GM12875 (cell line): ENCODE results near the gene SLC22A3.
"Not testable (repeated sequence)": the region's sequence is repeated elsewhere in the genome, so short reads cannot be mapped to it uniquely, and the experiment has no call there.

Experiments used
- H3K4me3 ChIP-seq: one replicate; pipeline ENCODE4 v1.5.1; 2011; ENCODE audit warnings: low read depth, low read length, control low read depth
- TF ChIP-seq, protein P1 (sequence below): IDR thresholded peaks from 2 replicates; pipeline ENCODE4 v1.5.1; 2011; ENCODE audit warnings: low read depth, mild to moderate bottlenecking, control low read depth, inconsistent platforms, low read length, moderate library complexity, borderline replicate concordance; ENCODE audit not compliant: insufficient read depth

SLC22A3 gene

GRCh38 chr6:160368670-160369069, 20.5 kb downstream of the SLC22A3 start:
- TF ChIP-seq, protein P1, sequence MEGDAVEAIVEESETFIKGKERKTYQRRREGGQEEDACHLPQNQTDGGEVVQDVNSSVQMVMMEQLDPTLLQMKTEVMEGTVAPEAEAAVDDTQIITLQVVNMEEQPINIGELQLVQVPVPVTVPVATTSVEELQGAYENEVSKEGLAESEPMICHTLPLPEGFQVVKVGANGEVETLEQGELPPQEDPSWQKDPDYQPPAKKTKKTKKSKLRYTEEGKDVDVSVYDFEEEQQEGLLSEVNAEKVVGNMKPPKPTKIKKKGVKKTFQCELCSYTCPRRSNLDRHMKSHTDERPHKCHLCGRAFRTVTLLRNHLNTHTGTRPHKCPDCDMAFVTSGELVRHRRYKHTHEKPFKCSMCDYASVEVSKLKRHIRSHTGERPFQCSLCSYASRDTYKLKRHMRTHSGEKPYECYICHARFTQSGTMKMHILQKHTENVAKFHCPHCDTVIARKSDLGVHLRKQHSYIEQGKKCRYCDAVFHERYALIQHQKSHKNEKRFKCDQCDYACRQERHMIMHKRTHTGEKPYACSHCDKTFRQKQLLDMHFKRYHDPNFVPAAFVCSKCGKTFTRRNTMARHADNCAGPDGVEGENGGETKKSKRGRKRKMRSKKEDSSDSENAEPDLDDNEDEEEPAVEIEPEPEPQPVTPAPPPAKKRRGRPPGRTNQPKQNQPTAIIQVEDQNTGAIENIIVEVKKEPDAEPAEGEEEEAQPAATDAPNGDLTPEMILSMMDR, result no peak

DNA sequence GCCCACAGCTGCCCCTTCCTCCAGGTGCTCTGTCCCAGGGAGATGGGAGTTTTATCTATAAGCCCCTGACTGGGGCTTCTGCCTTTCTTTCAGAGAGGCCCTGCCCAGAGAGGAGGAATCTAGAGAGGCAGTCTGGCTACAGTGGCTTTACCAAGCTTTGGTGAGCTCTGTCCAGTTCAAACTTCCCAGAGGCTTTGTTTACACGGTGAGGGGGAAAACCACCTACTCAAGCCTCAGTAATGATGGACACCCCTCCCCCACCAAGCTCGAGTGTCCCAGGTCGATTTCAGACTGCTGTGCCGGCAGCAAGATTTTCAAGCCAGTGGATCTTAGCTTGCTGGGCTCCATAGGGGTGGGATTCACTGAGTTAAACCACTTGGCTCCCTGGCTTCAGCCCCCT, 25.4 kb downstream of the SLC22A3 start:
- H3K4me3 ChIP-seq, result not testable (repeated sequence)

More at GRCh38 chr6:160368670-160369069, 20.5 kb downstream of the SLC22A3 start:
- no peak overlapping the region for H3K4me3 ChIP-seq

- H3K4me3 ChIP-seq, result no peak overlapping the region
- TF ChIP-seq, protein P1, result no peak
These were observed 26.8 kb downstream of the SLC22A3 start for GRCh38 chr6:160374836-160375560.

DNA sequence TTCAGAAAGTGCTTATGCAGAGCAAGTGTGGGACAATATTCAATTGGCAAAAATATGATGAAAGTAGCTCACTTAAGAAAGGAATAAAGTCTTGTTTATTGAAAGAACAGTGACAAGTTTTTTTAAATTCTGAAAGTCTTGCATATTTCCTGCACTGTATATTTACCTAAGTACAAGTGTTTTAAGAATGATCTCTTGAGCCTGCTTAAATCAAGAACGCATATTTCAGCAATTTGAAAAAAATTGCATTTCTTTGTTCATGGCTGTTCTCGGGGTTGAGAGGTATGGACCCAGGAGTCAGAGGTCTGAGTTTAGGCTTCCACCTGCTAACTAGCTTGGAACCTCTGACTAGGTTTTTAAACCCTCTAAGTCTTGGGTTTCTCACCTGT, 27.4 kb downstream of the SLC22A3 start:
- TF ChIP-seq, protein P1, result no peak
- no peak overlapping the region for H3K4me3 ChIP-seq

- TF ChIP-seq, protein P1, result no peak
- H3K4me3 ChIP-seq, result no peak overlapping the region
These were observed 28.3 kb downstream of the SLC22A3 start for GRCh38 chr6:160376445-160376844.

DNA sequence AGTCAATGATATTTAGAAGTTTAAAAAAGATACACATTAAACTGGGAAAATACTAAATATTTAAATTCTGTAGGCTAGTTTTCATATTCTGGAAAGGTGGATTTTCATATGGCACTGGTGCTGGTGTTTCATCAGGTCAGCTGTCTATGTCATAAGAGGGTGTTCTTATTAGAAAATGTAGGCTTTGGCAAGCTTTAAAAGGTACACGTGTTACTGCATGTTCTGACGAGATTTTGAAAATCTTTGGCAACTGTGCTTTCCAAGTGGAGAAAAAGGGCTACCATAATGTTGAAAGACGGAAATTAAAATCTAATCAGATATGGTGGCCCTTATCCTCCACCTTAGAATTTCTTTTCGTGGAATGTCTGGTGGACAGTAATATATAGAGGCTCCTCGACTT, 30.0 kb downstream of the SLC22A3 start:
- no peak overlapping the region for H3K4me3 ChIP-seq
- TF ChIP-seq, protein P1, result no peak

GRCh38 chr6:160378882-160379281, 30.7 kb downstream of the SLC22A3 start:
- TF ChIP-seq, protein P1, result no peak
- no peak overlapping the region for H3K4me3 ChIP-seq
